K562 (cell line): ENCODE measurements around the gene SCN4B. TPM values are rescaled to one million over a fixed set of nuclear protein-coding genes. Genes with fewer than 3 reads are reported as not detected.

Experiments used
- ATAC-seq: fragments of 200-7000 bp; cut with Tn5 transposase; 3 replicates; pipeline ENCODE4 v1.9.1; 2020; ENCODE audit warnings: moderate library complexity
- BruUV-seq: library from RNA; stranded (reverse); fragments of 400-500 nt; replicated peaks from 2 replicates; lab custom pipeline; 2021; lab: Mats Ljungman, UMichigan
- CTCF ChIA-PET: fragments of 300-600 bp; formaldehyde crosslinking; extraction: SDS; loops from one replicate; lab custom pipeline; 2021; ENCODE audit warnings: low intra/inter-chr PET ratio; lab: Yijun Ruan, JAX
- POLR2A ChIA-PET: fragments of 300-600, 350-650 bp; sonication (Branson Sonifier 250); formaldehyde crosslinking; extraction: SDS; loops from one replicate; lab custom pipeline; 2021; ENCODE audit warnings: antibody characterized with exemption, inconsistent platforms; lab: Yijun Ruan, JAX
- DNase-seq, 4 experiments: peaks; one replicate each; pipeline versions ENCODE4 v3.0.0 to v3.0.0-alpha.2; 2011 to 2018; ENCODE audit warnings: low spot score in 3 of 4, mixed read lengths in 3 of 4; ENCODE audit errors: extremely low read depth in 1 of 4
- FAIRE-seq: peaks from 2 replicates; lab custom pipeline; 2011; peaks lifted over from hg19 to GRCh38; lab: Jason Lieb, UNC
- H2AFZ ChIP-seq: 2 replicates; pipeline ENCODE4 v1.6.0; 2011; ENCODE audit warnings: low read depth, low read length, control low read depth, inconsistent platforms
- H3K27ac ChIP-seq: fragments of 200-600 bp; 3 replicates; pipeline ENCODE4 v1.8.0; 2011; ENCODE audit warnings: low read depth, mild to moderate bottlenecking, control low read depth, inconsistent platforms, low read length, moderate library complexity, mixed read lengths; ENCODE audit errors: extremely low read depth
- H3K27me3 ChIP-seq, 2 experiments: fragments of 300-600 bp in 1 of 2; 2 replicates in 1 of 2; 3 replicates in 1 of 2; pipeline versions ENCODE4 v1.6.0 to v1.8.0; 2011; ENCODE audit warnings: inconsistent platforms in 2 of 2, low read length in 2 of 2, mild to moderate bottlenecking in 1 of 2, mixed read lengths in 1 of 2, moderate library complexity in 1 of 2; ENCODE audit not compliant: control insufficient read depth in 2 of 2, insufficient read depth in 2 of 2
- H3K36me3 ChIP-seq: fragments of 300-600 bp; 3 replicates; pipeline ENCODE4 v1.8.0; 2011; ENCODE audit warnings: mild to moderate bottlenecking, low read length, inconsistent platforms; ENCODE audit not compliant: control insufficient read depth, insufficient read depth
- H3K4me1 ChIP-seq, 2 experiments: fragments of 200-600 bp in 1 of 2; replicated peaks in 1 of 2; 2 replicates in 1 of 2; 3 replicates in 1 of 2; pipeline versions ENCODE4 v1.5.1 to v1.8.0; 2011; ENCODE audit warnings: inconsistent platforms in 2 of 2, low read length in 2 of 2, mild to moderate bottlenecking in 1 of 2, mixed read lengths in 1 of 2, moderate library complexity in 1 of 2; ENCODE audit not compliant: control insufficient read depth in 2 of 2, insufficient read depth in 2 of 2
- H3K4me2 ChIP-seq: 2 replicates; pipeline ENCODE4 v1.6.1; 2011; ENCODE audit warnings: low read length, control low read depth, inconsistent platforms, mixed read lengths; ENCODE audit not compliant: insufficient read depth
- H3K4me3 ChIP-seq: fragments of 200-600 bp; sonication (generic), shearing (Covaris generic); 2 replicates; pipeline ENCODE4 v1.5.1; 2016; ENCODE audit warnings: control low read depth, inconsistent platforms
- H3K79me2 ChIP-seq: fragments of 200-600 bp; 3 replicates; pipeline ENCODE4 v1.8.0; 2011; ENCODE audit warnings: low read length, inconsistent platforms; ENCODE audit not compliant: control insufficient read depth, insufficient read depth
- H3K9ac ChIP-seq, 2 experiments: 2 replicates each; pipeline versions ENCODE4 v1.6.0 to v1.6.1; 2011; ENCODE audit warnings: low read depth in 2 of 2, low read length in 2 of 2, control low read depth in 1 of 2, inconsistent platforms in 1 of 2, mild to moderate bottlenecking in 1 of 2, mixed read lengths in 1 of 2; ENCODE audit not compliant: insufficient read depth in 1 of 2
- H3K9me1 ChIP-seq: one replicate; pipeline ENCODE4 v1.6.0; 2011; ENCODE audit warnings: inconsistent platforms, mild to moderate bottlenecking, low read length, moderate library complexity; ENCODE audit not compliant: control insufficient read depth, insufficient read depth
- H3K9me3 ChIP-seq: replicated peaks from 2 replicates; pipeline ENCODE4 v1.5.1; 2011; ENCODE audit warnings: low read depth, low read length, inconsistent platforms; ENCODE audit not compliant: control insufficient read depth, insufficient read depth
- H4K20me1 ChIP-seq: replicated peaks from 2 replicates; pipeline ENCODE4 v1.6.1; 2011; ENCODE audit warnings: low read length, inconsistent platforms, mixed read lengths; ENCODE audit not compliant: control insufficient read depth, insufficient read depth
- EHMT2 ChIP-seq: fragments of 450-650 bp; IDR thresholded peaks from 2 replicates; pipeline ENCODE4 v1.6.1; 2018; ENCODE audit warnings: antibody characterized with exemption
- FOXA3 ChIP-seq, 2 experiments: fragments of 450-650 bp in 1 of 2; sonication (generic) in 1 of 2; formaldehyde crosslinking; IDR thresholded peaks in 1 of 2; conservative IDR thresholded peaks in 1 of 2; 2 replicates each; pipeline versions ENCODE4 v1.4.0 to v1.8.0; 2020 to 2022; ENCODE audit warnings: mild to moderate bottlenecking in 2 of 2, missing genetic modification reagents in 1 of 2
- HDAC1 ChIP-seq, 2 experiments: fragments of 450-650 bp; IDR thresholded peaks; 2 replicates each; pipeline ENCODE4 v1.6.1; 2016 to 2017; ENCODE audit warnings: inconsistent platforms in 1 of 2, mild to moderate bottlenecking in 1 of 2, moderate library complexity in 1 of 2
- HMGN3 ChIP-seq: IDR thresholded peaks from 2 replicates; pipeline ENCODE4 v1.6.1; 2011; ENCODE audit warnings: borderline replicate concordance, low read depth, mild to moderate bottlenecking, mixed read lengths, low read length; ENCODE audit not compliant: insufficient read length; ENCODE audit errors: extremely low read depth
- NR1H2 ChIP-seq: sonication (generic); formaldehyde crosslinking; IDR thresholded peaks from 2 replicates; pipeline ENCODE4 v1.4.0; 2020; ENCODE audit warnings: mild to moderate bottlenecking, missing genetic modification reagents
- POLR2A ChIP-seq: fragments of 450-650 bp; conservative IDR thresholded peaks from 2 replicates; pipeline ENCODE4 v1.6.1; 2016
- ZNF41 ChIP-seq: fragments of 250-450 bp; sonication (Bioruptor Pico); conservative IDR thresholded peaks from 2 replicates; pipeline ENCODE4 v1.4.0; 2020; ENCODE audit warnings: mild to moderate bottlenecking
- ZNF764 ChIP-seq: fragments of 250-450 bp; sonication (Bioruptor Pico); IDR thresholded peaks from 2 replicates; pipeline ENCODE4 v1.4.0; 2020; ENCODE audit warnings: low read depth, mild to moderate bottlenecking, moderate library complexity
- WGBS: fragments of 100-300 bp; shearing (Covaris generic); methylation state at CpG from one replicate; pipeline ENCODE4 v1.1.6; 2016; ENCODE audit warnings: low coverage, mixed read lengths; ENCODE audit not compliant: insufficient coverage; ENCODE audit errors: missing lambda C conversion rate; 5-methylcytosine and 5-hydroxymethylcytosine counted together
- in situ Hi-C: fragments of 300-500 bp; cut with MboI; formaldehyde crosslinking; loops from 4 replicates; pipeline ENCODE4 v1.15.0; 2018; ENCODE audit warnings: inconsistent platforms, mixed read lengths
- intact Hi-C: fragments of 100-400 bp; cut with micrococcal nuclease; formaldehyde crosslinking; loops from 2 replicates; pipeline ENCODE4 v1.14.2; 2022
- polyA plus RNA-seq, 8 experiments: library from polyadenylated mRNA; depleted of rRNA in 4 of 8; stranded (reverse) in 5 of 8; unstranded in 3 of 8; fragments of >200 nt; fragmentation: Nextera tagmentation in 2 of 8; fragmentation: Illumina TruSeq in 1 of 8; extraction: Ambion mirVana in 2 of 8; extraction: Trizol in 1 of 8; gene quantifications; 2 replicates each; pipeline versions ENCODE4 v1.2.1 to v1.2.3, GENCODE V29; 2011 to 2014; ENCODE audit warnings: inconsistent platforms in 1 of 8, missing spikeins in 1 of 8
- total RNA-seq, 7 experiments: library from RNA; depleted of rRNA in 6 of 7; stranded (reverse); fragments of >200 nt in 6 of 7; fragmentation: Illumina TruSeq in 2 of 7; extraction: Trizol in 2 of 7; gene quantifications; 2 replicates each; pipeline versions ENCODE4 v1.2.1 to v1.2.3, GENCODE V29; 2011 to 2021; ENCODE audit warnings: low replicate concordance in 1 of 7
- TF ChIP-seq, protein P1 (sequence below): IDR thresholded peaks from 2 replicates; pipeline ENCODE4 v1.6.1; 2011; ENCODE audit not compliant: insufficient read length; ENCODE audit errors: extremely low read depth

SCN4B gene
- total and polyA plus RNA-seq, 9 of the 15 experiments (the other 6 are each of a cell fraction or from before 2014, with no cell fraction given), result 0.03 TPM; not detected in 8

- CTCF ChIA-PET, result no interaction called here
- no peak for FAIRE-seq
- no peak overlapping the region for H3K27ac ChIP-seq
- POLR2A ChIA-PET, result interaction anchor here (0.7 to 1.2 kb wide), 4 partner anchors 8 to 52 kb away, joined by 3 to 4 read pairs (median 4); no protein-coding TSS in a partner anchor
- BruUV-seq, result no TSS peak
- in situ Hi-C loops (no loop called here), intact Hi-C loops (no loop called here)
- WGBS, result 57% methylated on average over 6 of the region's 6 CpGs
- H3K4me2 ChIP-seq, result no peak overlapping the region
- H3K9me1 ChIP-seq, result no peaks in the 10 kb centered on the region
- no peak overlapping the region for H3K4me3 ChIP-seq
- no peaks in the 10 kb centered on the region for H3K79me2 ChIP-seq
- no peak for DNase-seq
- no peaks in the 10 kb centered on the region for H3K9me3 ChIP-seq
- H4K20me1 ChIP-seq, result no peaks in the 10 kb centered on the region; the same call in 1 of the 2 replicates
- peak overlapping the region in 1 of 2 experiments; percentile 23; a peak in 1 of 4 replicates for H3K9ac ChIP-seq
- H2AFZ ChIP-seq, result no peak overlapping the region
- peaks cover 3 to 9% of the 10 kb centered on the region in 2 experiments; a peak in 3 of 5 replicates for H3K4me1 ChIP-seq
- no peaks in the 10 kb centered on the region for H3K36me3 ChIP-seq
- H3K27me3 ChIP-seq, result no peaks in the 10 kb centered on the region
- TF ChIP-seq ZNF41 (CRISPR knock-in tag) (no peak), FOXA3 (CRISPR knock-in tag; conservative IDR thresholded peaks at IDR 0.05 in 1 of 2, IDR thresholded peaks at IDR 0.05 in 1 of 2) (no peak), HDAC1 (IDR thresholded peaks at IDR 0.05) (no peak), EHMT2 (no peak), POLR2A (no peak), ZNF764 (no peak), HMGN3 (no peak), NR1H2 (CRISPR knock-in tag) (no peak)
- TF ChIP-seq, protein P1, sequence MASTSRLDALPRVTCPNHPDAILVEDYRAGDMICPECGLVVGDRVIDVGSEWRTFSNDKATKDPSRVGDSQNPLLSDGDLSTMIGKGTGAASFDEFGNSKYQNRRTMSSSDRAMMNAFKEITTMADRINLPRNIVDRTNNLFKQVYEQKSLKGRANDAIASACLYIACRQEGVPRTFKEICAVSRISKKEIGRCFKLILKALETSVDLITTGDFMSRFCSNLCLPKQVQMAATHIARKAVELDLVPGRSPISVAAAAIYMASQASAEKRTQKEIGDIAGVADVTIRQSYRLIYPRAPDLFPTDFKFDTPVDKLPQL, result no peak
- no peak for ATAC-seq
Measured at GRCh38 chr11:118111744-118112035, 40.9 kb downstream of the SCN4B start.
